Stimulated activated CD4-positive, alpha-beta T cell treated with anti-CD3 and anti-CD28 coated beads, Interleukin-15, amount 100 ng/mL, for 1 hour (primary cell): ENCODE results near the gene CCDC170.

ENCODE experiments used
- DNase-seq, 2 donors: peaks; one replicate each; pipeline ENCODE4 v3.0.0-alpha.2; 2020; ENCODE audit warnings: low read depth in 1 of 2, low spot score in 1 of 2

CCDC170 gene

GRCh38 chr6:151651639-151652038 lies 157.8 kb downstream of the CCDC170 start:
- no peak for DNase-seq

- DNase-seq = no peak
These were observed 158.5 kb downstream of the CCDC170 start for GRCh38 chr6:151652325-151652724.

- DNase-seq = no peak
These were observed 161.3 kb downstream of the CCDC170 start for GRCh38 chr6:151655099-151655498.

DNA sequence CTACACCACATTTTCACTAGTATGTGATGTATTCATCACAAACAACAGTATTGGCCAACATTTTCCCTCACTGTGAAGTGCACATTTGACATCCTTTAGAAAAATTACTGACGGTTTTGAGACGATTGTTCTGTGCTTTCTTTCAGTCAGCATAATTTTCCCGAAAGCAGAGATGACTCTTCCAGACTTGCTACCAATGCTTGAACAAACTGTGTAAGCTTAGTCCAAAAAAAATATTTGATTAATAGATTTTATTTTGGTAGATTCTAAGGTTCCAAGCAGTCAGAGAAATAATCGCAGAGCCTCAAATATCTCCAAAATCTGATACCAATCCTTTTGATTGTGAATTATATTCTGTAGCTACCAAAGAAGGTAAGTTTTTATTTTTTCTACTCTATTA lies 162.6 kb downstream of the CCDC170 start:
- no peak for DNase-seq

- no peak for DNase-seq
These were observed 164.3 kb downstream of the CCDC170 start for GRCh38 chr6:151658091-151658490.

- DNase-seq = no peak
These were observed 165.4 kb downstream of the CCDC170 start for GRCh38 chr6:151659212-151659611.

- no peak for DNase-seq
These were observed 167.7 kb downstream of the CCDC170 start for GRCh38 chr6:151661509-151661908.

DNA sequence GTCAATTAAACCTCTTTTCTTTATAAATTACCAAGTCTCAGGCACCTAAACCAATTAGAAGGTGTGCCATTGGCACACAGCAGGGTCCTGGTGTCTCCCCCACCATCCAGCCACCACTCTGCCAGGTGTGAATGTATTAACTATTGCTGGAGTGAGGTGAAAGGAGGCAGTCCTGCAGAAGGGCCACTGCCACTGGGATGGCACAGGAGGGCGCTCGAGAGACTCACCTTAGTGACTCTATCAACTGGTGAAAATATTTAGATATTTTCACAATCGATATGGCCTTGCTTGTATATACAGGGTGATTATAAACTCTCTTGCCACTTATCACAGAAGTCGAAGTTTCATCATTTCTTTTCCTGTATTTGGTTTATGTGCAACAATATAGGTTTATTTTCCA lies 168.1 kb downstream of the CCDC170 start:
- DNase-seq = no peak

DNA sequence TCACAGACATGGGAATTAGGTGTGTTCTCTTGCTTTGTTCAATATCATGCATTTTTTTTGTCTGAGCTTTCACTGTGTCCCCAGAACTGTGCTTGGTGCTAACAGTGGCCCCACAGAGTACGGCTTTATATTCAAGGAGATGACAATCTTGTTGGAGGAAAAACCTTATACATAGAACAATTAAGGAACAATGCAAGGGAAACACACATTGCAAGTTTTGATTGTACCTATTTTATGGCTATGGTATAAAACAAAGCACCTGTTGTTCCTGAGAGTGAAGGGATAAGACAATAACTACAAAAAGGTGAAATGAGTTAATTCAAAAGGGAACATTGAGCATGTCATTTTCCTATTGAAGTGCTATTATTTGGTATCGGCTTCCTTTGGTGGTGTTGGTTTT lies 169.7 kb downstream of the CCDC170 start:
- no peak for DNase-seq

- DNase-seq = no peak
These were observed 170.6 kb downstream of the CCDC170 start for GRCh38 chr6:151664390-151664789.

DNA sequence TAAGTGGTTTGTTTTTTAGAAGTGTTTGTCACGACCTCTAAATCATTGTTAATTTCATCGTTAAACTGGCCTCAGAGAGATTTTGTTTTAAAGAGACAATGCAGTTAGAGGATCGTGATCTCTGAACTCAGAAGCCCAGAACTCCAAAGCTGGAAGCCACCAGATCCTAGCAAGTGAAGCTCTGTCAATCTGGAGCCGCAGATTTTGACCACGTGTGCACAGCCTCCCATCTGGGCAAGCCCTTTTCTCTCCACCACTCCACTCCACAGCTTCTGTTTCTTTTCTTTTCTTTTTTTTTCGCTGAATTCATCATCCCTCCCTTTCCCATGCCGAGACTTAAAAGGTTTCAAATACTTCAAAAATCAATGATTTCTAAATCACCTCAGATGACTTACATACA lies 171.5 kb downstream of the CCDC170 start:
- no peak for DNase-seq

DNA sequence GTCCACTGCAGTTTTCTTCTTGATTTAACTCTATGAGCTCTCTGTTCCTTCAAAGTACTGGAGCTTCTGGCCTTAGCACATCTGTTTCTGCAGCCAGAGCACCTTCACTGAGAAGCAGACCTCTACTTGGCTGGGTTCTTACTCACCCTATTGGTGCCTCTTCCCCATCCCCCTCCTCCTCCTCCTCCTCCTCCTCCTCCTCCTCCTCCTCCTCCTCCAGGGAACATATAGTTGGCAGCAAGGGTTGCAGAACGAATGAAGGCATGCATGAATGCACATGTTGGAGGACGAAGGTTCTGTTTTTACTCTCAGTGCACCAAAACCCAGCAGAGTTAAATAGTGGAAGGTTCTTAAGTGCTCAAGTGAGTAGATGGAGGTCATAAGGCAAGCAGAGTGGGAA lies 172.7 kb downstream of the CCDC170 start:
- no peak for DNase-seq

DNA sequence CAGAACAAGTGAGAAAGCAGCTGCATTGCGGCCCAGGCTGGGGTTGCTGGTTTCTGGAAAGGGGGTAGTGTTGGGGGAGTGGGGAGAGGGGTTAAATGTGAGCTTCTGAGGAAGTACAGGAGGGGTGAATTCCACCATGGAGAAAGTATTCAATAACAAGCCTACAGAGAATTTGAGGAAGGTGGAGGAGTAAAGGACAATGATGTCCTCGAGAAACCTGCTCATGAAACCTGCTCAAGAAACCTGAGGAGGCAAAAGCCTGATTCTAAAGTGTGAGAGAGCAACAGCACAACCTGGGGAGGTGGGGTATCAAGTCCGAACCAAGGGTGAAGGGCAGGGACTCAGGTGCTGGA lies 175.4 kb downstream of the CCDC170 start:
- no peak for DNase-seq

DNA sequence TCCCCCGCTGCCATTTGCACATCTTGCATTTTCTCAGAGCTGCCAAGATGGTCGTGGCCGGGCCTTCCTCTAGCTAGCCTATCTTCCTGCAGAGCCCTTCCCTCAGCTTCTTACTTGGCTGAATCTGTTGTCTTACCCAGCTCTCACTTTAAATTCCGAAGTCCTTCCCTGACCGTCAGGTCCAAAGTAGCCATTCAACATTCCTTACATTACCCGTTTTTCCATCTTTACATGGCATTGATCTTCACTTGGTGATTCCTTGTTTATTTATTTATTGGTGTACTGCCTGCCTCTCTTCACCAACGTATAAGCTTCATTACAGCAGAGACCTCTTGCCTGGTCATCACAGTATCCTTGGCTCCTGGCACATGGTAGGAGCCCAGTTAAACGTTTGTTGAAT lies 176.3 kb downstream of the CCDC170 start:
- DNase-seq = no peak
